ENCODE measurements around the gene ATP2A3. TPM values are rescaled to one million over a fixed set of nuclear protein-coding genes. Genes with fewer than 3 reads are reported as not detected.
A peak's percentile ranks its signal among the peaks of the same experiment; 100 is the strongest.

ATP2A3 gene
- total RNA-seq, 4 donors from 2014 or later: 78.6 to 231 (median 112) TPM

DNA sequence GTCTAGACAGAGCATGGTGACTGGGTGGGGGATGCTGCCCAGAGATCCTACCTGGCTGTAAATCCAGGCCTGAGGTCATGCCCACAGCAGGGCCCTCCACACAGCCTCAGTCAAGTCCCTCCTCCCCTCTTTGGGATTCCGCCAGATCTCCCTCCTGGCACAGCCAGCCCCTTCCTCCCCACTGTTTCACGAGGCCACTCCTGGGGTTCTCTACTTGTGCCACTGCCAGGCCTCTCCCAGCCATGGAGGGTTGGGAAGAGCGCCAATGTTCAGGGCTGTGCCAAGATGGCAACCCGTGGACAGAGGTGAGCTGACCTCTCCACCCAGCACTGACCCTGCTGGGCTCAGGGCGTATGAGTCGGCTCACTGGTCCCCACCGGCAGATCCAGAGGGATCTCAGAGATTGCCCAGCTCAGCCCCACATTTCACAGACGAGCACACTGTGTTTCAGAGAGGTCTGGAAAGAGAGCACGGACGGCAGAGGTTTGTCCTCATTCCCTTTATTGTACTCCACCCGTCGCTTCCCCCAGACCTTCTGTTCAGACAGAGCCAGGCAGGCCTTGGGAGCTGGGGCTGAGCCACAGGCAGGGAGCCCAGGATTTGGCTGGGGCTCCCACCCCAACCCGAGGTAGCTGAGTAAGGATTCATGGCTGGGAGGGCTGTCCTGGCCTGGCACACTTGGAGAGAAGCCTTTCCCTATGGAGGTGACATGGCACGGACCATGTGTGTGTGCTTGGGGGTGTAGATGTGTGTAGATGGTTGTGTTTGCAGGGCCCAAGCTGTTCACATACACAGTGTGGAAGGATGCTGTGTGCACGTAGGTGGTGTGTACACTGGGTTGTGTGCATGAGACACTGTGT, 67.9 kb downstream of the ATP2A3 start:
- H3K4me1 ChIP-seq: peaks cover 8 to 39% (median 14%) of the 10 kb centered on the region in 4 donors
- TF ChIP-seq, protein P1, sequence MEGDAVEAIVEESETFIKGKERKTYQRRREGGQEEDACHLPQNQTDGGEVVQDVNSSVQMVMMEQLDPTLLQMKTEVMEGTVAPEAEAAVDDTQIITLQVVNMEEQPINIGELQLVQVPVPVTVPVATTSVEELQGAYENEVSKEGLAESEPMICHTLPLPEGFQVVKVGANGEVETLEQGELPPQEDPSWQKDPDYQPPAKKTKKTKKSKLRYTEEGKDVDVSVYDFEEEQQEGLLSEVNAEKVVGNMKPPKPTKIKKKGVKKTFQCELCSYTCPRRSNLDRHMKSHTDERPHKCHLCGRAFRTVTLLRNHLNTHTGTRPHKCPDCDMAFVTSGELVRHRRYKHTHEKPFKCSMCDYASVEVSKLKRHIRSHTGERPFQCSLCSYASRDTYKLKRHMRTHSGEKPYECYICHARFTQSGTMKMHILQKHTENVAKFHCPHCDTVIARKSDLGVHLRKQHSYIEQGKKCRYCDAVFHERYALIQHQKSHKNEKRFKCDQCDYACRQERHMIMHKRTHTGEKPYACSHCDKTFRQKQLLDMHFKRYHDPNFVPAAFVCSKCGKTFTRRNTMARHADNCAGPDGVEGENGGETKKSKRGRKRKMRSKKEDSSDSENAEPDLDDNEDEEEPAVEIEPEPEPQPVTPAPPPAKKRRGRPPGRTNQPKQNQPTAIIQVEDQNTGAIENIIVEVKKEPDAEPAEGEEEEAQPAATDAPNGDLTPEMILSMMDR (IDR thresholded peaks at IDR 0.05): no peak
- TF ChIP-seq POLR2A (IDR thresholded peaks at IDR 0.05): no peak
- H3K36me3 ChIP-seq: no peaks in the 10 kb centered on the region
- no peaks in the 10 kb centered on the region for H3K9me3 ChIP-seq
- no peak overlapping the region for H3K4me3 ChIP-seq
- no peaks in the 10 kb centered on the region for H3K27me3 ChIP-seq
- H3K27ac ChIP-seq: peak overlapping the region in 1 of 4 donors; percentile 27
- DNase-seq: no peak

DNA sequence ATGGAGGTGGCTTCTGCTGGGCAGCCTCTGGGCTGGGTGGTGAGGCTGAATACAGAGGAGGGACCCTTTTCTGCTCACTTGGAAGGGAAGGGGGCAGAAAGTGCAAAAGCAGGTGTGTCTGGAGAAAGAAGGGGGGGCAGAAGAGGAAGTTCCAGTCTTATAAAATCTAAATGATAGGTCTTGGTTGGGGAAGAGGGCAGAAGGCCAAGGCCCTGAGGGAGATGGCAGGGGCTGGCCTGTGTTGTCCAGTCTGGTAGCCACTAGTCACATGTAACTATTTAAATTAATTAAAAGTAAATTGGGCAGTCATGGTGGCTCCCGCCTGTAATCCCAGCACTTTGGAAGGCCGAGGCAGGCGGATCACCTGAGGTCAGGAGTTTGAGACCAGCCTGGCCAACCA, 68.9 kb downstream of the ATP2A3 start:
- TF ChIP-seq POLR2A (IDR thresholded peaks at IDR 0.05): no peak
- TF ChIP-seq, protein P1 (IDR thresholded peaks at IDR 0.05): no peak
- H3K27me3 ChIP-seq: no peaks in the 10 kb centered on the region
- no peak for DNase-seq
- peaks cover 8 to 39% (median 16%) of the 10 kb centered on the region in 4 donors for H3K4me1 ChIP-seq
- no peak overlapping the region for H3K4me3 ChIP-seq
- peak overlapping the region in 3 of 4 donors; percentile 79 to 87 (median 86) for H3K27ac ChIP-seq
- H3K36me3 ChIP-seq: no peaks in the 10 kb centered on the region
- no peaks in the 10 kb centered on the region for H3K9me3 ChIP-seq

DNA sequence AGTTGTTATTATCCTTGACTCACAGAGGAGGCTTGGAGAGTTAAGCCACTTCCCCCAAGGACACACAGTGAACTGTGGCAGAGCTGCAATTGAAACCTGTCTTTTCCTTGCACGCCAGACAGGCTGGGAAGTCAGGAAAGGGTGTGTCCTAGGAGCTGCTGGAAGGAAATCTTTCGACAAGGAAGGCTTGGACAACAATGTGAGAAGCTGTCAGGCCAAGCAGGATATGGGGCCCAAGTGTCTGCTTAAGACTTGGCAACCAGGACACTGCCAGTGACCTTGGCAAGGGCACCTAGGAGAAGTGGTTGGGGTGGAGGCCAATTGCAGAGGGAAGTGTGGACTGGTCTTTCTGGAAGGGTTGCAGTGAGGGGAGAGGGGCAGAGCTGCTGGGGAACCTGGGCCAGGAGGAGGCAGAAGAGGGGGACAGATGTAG, 69.3 kb downstream of the ATP2A3 start:
- no peaks in the 10 kb centered on the region for H3K27me3 ChIP-seq
- no peaks in the 10 kb centered on the region for H3K9me3 ChIP-seq
- peaks cover 8 to 39% (median 18%) of the 10 kb centered on the region in 4 donors for H3K4me1 ChIP-seq
- TF ChIP-seq, protein P1 (IDR thresholded peaks at IDR 0.05): no peak
- peak in 1 of 2 donors; percentile 37 for TF ChIP-seq POLR2A (IDR thresholded peaks at IDR 0.05)
- no peak overlapping the region for H3K4me3 ChIP-seq
- no peak for DNase-seq
- peak overlapping the region in 3 of 4 donors; percentile 79 to 87 (median 86) for H3K27ac ChIP-seq
- H3K36me3 ChIP-seq: no peaks in the 10 kb centered on the region

DNA sequence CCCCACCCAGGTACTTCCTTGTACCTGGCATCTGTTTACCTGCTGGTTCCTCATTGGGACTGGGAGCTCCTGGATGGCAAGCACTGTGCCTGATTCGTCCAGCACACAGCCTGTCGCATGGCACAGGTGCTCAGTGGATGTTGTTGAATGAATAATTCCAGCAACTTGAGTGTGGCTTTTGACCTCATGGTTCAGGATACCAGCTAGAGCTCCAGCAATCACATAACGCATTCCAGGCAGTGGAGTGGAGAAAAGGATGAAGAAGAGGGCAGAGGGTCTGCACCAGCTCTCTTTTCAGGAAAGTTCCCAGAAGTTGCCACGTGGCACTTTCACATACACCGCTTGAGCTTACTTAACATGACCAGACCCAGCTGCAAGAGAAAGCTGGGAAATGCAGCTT, 70.0 kb downstream of the ATP2A3 start:
- no peaks in the 10 kb centered on the region for H3K36me3 ChIP-seq
- TF ChIP-seq, protein P1 (IDR thresholded peaks at IDR 0.05): no peak
- no peak for TF ChIP-seq POLR2A (IDR thresholded peaks at IDR 0.05)
- H3K27ac ChIP-seq: peak overlapping the region; percentile 79 to 89 (median 86)
- no peaks in the 10 kb centered on the region for H3K9me3 ChIP-seq
- no peaks in the 10 kb centered on the region for H3K27me3 ChIP-seq
- H3K4me3 ChIP-seq: no peak overlapping the region
- H3K4me1 ChIP-seq: peaks cover 8 to 46% (median 19%) of the 10 kb centered on the region in 4 donors
- no peak for DNase-seq

DNA sequence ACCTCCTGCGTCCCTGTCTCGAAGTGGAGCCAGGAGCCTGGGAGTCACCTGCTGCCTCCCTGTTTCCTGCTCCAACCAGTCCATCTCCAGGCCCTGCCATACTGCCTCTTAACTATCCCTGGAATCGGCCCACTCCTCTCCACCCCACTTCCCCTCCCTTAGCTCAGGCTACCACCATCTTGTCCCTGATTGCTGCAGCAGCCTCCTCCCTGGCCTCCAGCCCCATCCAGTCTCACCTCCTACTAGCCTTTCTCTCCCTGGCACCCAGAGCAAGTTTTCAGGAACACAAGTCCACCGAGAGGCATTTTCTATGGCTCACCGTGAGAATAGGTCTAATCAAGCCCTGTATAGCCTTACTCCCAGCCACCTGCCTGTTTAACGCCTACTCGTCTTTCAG, 70.5 kb downstream of the ATP2A3 start:
- Histone ChIP-seq H3K36me3 (no peaks in the 10 kb centered on the region), H3K4me3 (peak overlapping the region; percentile 63 to 86 (median 74)), H3K27me3 (no peaks in the 10 kb centered on the region), H3K9me3 (no peaks in the 10 kb centered on the region), H3K27ac (peak overlapping the region; percentile 79 to 89 (median 86)), H3K4me1 (peaks cover 8 to 51% (median 19%) of the 10 kb centered on the region in 4 donors)
- no peak for DNase-seq
- no peak for TF ChIP-seq POLR2A (IDR thresholded peaks at IDR 0.05)
- TF ChIP-seq, protein P1 (IDR thresholded peaks at IDR 0.05): no peak
